Embryonic facial prominence (tissue), 1 donor: Measurements from ENCODE around the gene MPHOSPH6.
"Not testable (repeated sequence)": the region's sequence is repeated elsewhere in the genome, so short reads cannot be mapped to it uniquely, and the experiment has no call there.

ENCODE experiments used
- DNase-seq: peaks from one replicate; pipeline ENCODE4 v3.0.0-alpha.2; 2016; ENCODE audit errors: extremely low spot score

Gene MPHOSPH6

DNA sequence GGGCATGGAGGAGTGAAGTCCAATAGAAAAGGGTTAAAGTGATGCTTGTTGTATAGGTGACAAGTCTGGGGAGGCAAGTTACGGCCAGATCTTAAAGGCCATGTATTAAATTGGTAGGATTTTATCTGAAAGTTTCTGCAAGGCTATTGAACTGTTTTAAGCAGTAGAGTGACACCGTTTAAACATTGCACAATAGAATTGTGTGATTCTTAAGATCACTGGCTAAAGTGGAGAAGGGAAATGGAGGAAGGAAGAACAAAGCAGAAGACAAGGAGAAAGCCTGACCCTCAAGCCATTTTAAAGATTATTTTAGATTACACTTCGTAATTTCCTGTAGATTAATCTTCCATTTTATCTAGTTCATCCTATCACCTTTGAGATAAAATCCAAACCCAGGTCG, 5.6 kb upstream of the MPHOSPH6 start:
- DNase-seq = no peak

DNA sequence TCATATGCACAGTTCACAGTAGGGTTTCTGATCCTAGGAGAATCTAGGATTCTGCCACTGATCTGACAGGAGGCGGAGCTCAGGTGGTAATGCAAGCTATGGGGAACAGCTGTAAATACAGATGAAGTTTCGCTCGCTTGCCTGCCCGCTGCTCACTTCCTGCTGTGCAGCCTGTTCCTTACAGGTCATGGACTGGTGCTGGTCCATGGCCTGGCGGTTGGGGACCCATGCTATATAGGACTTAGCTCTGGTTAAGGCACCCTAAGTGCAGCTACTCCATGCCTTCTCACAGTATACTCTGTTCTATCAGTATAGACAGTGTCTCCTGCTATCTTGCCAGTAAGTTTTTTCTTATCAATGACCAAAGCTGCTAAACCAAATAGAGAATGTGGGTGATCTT, 2.4 kb downstream of the MPHOSPH6 start:
- no peak for DNase-seq

DNA sequence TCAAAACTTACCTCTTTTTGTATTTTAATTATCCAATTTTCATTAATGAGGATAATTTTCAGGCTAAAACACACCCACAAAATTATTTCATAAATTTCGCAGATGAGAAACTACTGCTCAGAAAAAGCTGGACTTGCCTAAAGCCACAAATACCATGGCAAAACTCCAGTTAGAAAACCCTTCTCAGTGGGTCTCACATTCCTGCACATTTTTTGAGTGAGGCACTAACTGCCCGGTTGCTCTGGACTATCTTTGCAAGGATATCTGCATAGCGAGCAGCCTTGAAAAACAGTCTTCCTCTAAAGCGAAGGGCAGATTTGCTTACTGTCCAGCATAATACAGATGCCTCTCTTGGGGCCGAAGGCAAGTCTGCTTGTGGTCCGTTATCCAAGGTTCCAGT, 9.8 kb downstream of the MPHOSPH6 start:
- DNase-seq = no peak

DNA sequence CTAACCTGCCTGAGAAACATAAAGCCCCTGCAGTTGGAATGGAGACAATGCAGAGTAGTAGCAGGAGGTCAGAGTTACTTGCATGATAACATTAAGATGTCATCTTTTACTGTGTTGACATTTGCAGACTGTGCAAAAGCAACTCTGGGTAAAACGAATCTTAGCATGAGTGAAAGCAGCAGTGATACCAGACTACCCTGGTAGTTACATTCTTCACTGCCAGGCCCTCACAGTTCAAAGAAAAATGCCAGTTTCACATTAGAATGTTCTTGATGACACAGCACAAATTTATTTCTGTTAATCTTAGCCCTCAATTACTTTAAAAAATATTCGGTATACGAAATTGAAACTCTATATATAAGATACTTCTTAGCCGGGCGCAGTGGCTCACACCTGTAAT, 12.2 kb downstream of the MPHOSPH6 start:
- DNase-seq = no peak

DNA sequence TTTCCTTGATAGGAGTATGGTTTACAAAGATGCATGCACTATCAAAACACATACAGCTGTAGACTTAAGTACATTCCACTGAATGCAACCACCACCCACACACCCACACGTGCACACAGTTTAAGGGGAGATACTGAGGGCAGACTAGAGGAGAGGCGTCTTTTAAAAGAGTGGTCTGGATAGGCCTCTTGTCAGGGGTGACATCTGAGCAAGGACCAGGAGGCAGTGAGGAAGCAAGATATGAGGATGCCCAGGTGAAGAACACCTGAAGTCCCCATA, 12.6 kb downstream of the MPHOSPH6 start:
- no peak for DNase-seq

DNA sequence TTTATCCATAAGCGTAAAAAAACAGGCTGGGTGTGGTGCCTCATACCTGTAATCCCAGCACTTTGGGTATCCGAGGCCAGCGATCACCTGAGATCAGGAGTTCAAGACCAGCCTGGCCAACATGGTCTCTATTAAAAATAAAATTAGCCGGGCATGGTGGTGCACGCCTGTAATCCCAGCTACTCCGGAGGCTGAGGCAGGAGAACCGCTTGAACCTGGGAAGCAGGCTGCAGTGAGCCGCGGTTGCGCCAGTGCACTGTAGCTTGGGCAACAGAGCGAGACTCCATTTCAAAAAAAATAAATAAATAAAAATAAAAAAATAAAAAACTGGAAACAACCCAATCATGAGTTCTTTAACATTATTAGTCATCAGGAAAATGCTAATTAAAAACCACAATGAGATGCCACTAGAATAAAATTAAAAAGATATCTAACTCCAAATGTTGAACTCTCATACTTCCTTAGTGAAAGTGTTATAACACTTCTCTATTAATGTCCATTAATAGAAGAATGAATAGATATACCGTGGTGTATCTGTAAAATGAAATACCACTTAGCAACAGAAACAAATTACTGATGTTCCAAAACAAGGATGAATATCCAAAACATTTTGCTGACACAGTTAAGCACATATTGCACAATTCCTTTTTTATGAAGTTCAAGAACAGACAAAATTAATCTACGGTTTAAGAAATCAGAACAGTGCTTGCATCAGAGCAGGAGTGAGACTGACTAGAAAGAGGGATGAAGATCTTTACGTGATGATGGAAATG, 13.1 kb downstream of the MPHOSPH6 start:
- DNase-seq = no peak

DNA sequence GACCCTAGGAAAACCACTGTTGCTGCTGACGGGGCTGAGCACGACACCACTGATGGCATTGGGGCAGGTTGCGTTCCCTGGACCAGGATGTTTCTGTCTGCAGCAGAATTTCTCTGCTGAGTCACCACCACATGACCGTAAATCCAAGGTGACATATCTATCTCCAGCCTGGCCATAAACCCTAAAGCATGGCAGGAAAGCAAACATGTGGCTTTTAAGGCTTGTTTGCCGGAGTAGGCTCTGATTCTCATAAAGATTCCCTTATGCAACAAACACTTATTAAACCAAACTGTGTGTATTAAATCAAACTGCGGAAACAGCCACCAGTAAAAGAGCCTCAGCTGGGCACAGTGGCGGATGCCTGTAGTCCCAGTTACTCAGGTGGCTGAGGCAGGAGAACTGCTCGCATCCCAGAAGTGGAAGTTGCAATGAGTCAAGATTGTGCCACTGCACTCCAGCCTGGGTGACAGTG, 17.3 kb downstream of the MPHOSPH6 start:
- DNase-seq = no peak

DNA sequence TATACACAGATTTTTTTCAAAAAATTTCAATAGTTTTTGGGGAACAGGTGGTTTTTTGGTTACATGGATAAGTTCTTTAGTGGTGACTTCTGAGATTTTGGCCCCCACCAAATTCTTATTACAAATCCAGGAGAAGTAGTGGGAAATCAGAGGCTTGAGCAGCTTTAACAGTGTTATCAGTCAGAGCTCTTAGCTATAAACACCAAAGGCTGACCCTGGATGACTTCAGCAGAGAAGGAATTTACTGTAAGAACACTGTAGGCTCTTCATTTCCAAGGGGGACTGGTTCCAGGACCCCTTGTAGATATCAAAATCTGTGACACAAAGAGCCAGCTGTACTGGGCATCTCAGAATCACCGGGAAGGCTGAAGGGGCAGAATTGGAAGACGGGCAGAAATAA, 17.8 kb downstream of the MPHOSPH6 start:
- no peak for DNase-seq

DNA sequence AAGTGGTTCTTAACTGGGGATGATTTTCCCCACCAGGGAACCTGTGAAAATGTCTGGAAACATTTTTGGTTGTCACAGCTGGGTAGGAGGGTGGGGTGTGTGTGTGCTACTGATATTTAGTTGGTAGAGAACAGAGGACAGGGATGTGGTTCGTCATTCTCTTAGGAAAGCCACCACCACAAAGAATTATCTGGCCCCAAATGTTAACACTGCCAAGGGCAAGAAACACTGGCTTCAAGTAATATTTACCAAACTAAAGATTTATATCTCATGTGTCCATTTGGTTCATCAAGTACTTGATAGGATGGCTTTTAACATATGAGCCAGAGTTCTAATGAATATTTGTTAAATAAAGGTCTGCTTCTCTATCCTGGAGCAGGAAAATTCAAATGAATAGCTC, 19.5 kb downstream of the MPHOSPH6 start:
- no peak for DNase-seq

DNA sequence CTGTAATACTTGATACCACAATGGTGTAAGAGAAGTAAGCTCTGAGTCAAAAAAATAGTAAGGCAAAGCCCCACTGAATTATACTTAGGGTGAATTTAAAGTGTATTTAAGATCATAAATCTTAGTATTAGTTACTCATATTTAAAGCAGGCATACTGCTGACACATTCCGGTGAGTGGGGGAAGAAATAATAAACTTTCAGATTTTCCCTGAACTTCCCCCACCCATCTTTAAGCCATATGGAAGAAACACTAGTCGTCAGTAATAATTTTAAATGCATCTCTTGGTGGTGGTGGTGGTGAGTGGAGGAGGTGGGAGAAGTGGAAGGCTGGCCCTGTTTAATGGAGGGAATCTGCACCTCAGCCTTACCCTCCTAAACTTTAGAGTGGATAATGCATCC, 20.5 kb downstream of the MPHOSPH6 start:
- DNase-seq = no peak

DNA sequence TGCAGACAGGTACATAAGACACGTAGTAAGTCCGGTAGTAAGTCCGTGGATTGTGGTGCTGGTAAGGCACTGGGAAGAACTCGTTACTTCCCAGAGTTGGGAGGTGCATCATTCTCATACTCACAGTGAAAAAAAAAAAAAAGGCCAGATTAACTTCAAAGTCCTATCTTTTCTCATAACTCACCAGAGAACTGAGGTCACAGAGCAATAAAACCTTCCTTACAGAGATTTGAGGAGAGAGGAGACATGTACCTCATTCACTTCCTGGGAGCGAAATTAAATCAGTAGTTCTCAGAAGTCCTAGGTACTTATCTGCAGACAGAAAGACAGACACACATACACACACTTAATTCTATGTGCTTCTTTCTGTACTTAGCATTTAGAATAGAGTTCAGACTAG, 22.5 kb downstream of the MPHOSPH6 start:
- DNase-seq = no peak

DNA sequence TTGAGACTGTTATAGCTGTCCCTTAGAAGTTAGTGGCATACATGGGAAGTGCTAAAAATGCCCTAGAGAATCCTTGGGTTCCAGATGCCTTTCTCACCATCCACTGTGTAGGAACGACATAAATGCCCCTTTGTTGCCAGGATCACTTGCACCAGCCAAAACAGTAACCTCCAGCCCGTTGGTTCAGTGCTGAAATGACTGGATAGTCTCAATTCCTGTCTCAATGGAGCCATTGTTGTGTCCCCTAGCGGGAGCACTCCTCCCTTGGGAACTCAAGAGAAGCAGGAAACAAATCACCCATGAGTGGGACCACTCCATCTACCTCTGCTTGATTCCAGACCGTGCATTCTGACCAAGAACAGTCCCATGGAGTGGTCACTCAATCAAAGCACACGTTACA, 23.1 kb downstream of the MPHOSPH6 start:
- no peak for DNase-seq

DNA sequence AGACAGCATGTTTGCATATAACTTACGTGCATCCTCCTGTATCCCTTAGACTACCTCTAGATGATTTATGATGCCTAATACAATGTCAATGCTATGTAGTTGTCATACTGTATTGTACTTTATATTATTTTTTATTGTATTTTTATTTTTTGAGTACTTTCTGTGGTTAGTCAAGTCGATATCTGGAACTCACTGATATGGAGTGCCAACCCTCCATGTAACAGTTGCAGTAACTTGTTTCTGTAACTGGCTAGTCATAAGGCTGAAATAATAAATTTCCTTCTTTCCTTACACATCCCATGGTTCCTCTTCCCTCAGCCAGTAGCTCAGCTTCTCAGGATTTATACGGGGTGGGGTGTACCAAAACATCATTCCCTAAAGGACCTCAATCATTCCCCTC, 23.5 kb downstream of the MPHOSPH6 start:
- DNase-seq = no peak

DNA sequence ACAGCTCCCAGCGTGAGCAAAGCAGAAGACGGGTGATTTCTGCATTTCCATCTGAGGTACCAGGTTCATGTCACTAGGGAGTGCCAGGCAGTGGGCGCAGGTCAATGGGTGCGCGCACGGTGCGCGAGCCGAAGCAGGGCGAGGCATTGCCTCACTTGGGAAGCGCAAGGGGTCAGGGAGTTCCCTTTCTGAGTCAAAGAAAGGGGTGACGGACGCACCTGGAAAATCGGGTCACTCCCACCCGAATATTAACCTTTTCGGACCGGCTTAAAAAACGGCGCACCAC, 30.8 kb downstream of the MPHOSPH6 start:
- not testable (repeated sequence) for DNase-seq

DNA sequence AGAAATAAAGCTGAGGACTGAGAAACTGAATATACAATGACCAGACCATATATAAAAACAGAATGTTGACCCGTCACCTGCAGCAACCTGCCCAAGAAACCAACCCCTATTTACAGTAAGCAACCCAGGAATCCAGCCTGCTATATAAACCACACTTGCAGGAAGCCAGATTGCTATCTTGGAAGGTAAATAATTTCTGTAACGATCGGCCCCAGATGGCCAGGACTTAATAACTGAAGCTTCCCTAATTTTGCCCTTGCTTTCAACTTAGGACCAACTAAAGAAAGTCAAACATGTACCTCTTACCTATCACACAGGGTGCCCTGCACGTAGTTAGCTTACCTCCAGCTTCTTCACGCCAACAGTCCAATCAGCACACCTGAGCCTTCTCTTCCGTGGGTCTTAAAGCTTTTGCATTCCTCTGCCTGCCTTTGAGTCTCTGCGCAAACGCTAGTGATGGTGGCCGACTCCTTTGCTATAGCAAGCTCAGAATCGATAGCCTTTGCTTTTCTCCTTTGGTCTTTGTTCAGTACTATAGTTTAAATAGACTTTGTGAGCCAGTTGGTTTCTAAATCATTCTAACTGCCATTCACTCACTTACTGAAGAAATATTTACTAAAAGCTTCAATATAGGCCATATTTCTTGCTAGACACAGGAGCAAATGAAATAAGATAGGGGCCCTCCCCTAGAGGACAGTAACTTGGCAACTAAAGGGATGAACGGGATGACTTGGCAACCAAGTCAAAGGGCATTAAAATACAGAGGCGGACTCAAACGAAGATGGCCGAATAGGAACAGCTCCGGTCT, 31.3 kb downstream of the MPHOSPH6 start:
- DNase-seq = no peak

DNA sequence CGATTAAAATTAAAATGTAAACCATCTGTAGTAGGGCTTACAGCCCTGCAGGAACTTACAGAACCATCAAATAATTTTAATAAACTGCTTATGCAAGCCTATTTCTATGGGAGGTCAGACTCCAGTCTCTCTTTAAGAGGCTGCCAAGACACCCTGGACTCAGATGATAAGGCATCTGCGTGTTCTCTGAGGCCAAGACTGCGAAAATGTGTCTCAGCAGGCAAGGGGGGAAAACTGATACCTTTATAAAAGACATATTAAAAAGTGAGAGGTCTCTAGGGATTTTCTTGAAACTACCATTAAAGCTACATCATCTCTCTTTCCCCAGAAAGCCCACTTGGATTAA, 32.2 kb downstream of the MPHOSPH6 start:
- DNase-seq = no peak

DNA sequence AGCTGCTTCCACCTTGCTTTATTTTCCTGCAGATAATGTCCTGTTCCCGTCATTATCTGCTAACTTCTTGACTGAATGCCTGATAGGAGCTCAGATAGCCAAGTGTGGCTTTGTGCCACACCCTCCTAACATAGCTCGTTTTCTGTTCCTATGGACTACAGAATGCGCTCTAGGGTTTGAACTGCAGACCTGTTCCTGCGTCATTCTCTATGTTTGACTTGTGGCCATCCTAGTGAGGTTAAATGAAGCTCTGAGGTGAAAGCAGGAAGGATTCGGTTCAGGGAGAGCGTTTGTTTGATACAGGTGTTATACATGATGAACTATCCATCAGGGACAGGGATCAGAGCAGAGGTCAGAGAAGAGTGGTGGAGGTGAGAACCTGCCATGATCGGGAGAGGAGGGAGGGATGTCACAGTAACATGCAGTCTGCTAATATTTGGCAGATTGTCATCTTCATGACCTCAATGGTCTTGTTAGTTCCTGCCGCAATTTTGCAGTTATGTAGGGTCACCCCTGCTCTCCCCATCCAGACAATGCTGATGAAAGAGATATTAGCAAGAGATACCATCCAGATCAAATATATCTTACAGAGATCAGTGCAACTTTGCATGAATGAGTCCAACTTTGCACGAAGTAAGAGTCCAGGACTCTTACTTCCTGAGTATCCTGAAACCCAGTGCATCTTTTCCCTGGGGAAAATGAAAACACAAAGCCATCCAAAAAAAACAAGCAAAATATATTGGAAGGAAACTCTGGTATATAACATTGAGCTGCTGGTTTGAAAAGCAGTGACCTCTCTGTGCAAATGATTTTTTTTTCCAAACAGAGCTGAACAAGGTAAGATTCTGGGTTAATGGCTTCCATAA, 32.8 kb downstream of the MPHOSPH6 start:
- DNase-seq = no peak

DNA sequence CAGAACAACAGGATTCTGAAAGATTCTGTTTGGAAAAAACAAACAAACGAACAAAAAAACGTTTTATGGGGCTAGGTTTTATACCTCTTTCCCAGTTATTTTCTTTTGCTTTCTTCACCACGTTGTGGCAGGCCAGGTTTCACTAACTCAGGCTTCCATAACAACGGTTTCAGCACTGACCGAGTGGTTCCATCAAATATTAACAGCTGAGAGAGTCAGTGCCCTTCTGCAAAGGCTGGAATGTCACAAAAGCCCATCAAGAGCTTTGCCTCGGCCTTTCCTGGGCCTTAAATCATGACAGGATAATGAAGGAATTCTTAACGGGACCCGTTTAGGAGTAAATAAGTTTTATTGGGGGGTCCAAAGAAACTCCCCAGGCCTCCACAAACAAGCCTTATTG, 34.2 kb downstream of the MPHOSPH6 start:
- DNase-seq = no peak

DNA sequence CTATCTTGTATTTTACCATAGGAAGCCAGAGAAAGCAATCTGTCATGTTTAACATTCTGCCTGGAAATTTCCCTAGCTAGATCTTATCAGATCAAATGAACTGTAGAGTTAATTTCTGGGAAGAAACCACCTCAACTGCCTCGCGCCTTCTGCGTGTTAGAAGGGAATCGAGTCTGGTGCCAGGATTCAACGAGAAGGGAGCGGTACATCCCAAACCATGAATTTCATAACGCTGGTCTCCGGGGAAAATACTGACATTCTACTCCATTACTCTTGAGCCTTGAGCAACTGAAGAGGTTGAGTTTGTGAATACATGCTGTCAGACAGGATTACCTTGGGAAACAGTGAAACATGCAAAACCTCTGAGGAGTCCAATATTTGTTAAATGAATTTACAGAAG, 35.2 kb downstream of the MPHOSPH6 start:
- no peak for DNase-seq

DNA sequence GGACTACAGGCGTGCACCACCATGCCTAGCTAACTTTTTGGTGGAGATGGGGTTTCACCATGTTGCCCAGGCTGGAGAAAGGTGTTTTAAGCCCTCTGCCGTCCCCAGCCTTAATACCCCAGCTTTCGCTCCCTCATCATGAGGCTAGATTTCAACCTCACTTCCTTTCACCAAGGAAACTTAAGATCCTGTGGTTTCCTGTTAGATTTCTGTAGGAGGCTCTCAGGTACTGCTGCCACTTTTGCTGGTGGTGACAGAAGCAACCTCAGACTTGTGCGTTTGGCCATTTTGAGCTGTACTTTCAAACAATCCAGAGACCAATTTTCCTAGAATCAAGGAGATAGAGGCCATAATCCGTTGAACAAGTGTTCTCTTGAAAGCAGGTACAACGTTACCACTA, 36.2 kb downstream of the MPHOSPH6 start:
- DNase-seq = no peak

DNA sequence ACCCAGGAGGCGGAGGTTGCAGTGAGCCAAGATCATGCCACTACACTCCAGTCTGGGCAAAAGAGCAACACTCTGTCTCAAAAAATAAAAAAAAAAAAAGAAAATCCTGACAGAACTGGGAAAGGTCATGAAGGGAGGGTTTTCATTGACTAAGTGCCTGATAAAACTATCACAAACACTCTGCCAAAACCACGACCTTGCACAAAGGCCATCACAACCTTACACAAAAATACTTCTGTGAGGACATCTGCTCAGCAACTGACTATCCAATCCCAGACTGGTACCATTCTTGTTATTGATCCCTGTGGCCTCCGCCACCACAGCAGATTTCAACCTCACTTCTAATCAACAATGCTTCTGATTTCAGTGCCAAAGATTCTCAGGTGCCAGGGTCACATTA, 40.1 kb downstream of the MPHOSPH6 start:
- no peak for DNase-seq

DNA sequence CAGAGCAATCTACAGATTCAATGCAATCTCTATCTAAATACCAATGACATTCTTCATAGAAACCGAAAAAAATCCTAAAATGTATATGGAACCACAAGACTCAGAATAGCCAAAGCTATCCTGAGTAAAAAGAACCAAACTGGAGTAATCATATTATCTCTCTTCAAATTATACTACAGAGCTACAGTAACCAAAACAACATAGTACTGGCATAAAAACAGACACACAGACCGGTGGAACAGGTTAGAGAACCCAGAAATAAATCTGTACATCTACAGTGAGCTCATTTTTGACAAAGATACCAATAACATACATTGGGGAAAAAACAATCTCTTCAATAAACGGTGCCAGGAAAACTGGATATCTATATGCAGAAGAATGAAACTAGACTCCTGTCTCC, 45.4 kb downstream of the MPHOSPH6 start:
- DNase-seq = no peak

DNA sequence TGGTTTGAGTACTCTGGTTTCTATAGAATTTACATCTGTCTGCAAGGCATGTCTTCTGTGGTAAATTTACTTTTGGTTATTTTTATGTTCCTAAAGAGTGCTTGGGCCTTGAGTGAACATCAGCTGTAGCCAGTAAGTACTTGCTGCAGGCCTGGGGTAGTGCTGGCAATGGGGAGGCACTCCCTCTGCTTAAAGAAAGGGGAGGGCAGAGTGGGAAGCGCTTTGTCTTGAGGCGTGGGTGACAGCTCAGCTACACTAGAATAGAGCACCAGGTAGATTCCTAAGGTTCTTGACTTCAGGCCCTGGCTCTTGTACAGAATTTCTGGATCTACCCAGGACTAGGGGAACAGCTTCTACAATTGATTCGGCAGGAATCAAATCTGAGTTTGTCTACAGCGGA, 50.6 kb downstream of the MPHOSPH6 start:
- no peak for DNase-seq
